Left lobe of liver (tissue), 2 donors: ENCODE results near the gene SRGAP3. TPM values are rescaled to one million over a fixed set of nuclear protein-coding genes. Genes with fewer than 3 reads are reported as not detected.
"Not testable (repeated sequence)": the region's sequence is repeated elsewhere in the genome, so short reads cannot be mapped to it uniquely, and the experiment has no call there.

Source experiments
- ATAC-seq: fragments of 200-7000 bp; cut with Tn5 transposase; one replicate; pipeline ENCODE4 v1.9.1; 2020; ENCODE audit warnings: mild to moderate bottlenecking, moderate library complexity
- DNase-seq: peaks from one replicate; pipeline ENCODE4 v3.0.0-alpha.2; 2020; ENCODE audit warnings: low spot score
- total RNA-seq: library from RNA; stranded (reverse); gene quantifications from one replicate; pipeline ENCODE4 v1.2.1, GENCODE V29; 2021
- donor health status: DM: no; HTN: no; CAD: no; lungs with moderate emphysema.
- donor health status: DM: no; HTN: yes; CAD: no.

The SRGAP3 gene
- 2.8 TPM for total RNA-seq

DNA sequence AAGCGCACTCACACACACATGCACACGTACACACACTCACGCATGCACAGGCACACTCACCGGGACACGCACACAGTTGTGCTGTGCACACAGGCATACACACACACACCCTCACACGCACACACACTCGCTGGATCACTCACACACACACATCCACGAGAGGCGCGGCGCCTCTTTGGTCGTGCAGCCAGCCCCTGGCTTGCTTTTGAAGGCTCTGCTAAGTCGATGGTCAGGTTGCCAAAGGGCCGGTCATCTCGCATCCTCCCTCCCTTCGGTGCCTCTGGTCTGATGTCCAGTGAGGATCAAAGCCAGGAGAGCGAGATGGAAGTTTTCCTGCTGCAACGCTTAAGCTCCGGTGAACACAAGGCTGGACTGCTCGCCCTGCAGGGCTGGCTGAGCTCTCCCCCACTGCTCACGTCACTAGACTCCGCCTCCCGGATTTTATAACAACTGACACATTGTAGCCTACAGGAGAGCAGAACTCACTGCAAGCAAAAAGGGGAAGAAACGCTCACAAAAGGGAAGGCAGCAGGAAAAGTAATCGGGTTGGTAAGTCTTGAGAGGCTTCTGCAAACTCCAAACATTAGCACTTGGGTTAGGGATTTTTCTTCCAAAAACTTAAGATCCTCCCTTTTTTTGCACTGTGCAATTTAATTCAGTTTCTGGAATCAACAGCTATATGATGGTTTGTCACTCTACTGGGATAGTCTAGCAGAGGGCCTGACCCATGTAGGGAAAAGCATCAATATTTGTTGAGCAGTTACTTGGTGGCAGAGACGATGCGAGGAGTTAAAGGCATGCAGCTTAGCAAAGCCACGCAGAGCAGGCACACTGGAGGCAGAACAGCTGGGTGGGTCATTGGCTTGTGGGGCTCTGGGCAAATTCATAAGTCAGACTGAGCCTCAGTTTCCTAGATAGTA is at the start of gene SRGAP3:
Gene SRGAP3 (minus strand): TSS at position 374 of the 920 bp plus-strand sequence. CDS start 695 bp downstream, outside the sequence.
- ATAC-seq (peak; percentile 99), DNase-seq (peak; percentile 84)

DNA sequence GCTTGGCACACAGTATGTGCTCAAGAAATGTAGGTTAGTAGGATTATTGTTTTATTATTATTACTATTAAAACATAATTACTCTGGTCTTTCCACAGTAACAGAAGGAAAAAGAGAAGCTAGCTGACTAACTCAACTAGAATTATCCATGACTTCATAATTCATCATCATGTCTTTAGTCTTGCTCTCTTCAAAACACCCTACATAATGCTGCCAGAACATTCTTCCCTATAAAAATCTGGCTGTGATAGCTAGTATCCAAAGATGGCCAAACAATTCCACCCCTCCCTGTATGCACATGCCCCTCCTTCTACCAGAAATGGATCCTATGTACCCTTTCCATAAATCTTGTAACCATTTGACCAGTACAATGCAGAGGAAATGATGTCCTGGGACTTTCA is 48.8 kb upstream of the SRGAP3 start:
- ATAC-seq (no peak), DNase-seq (no peak)

DNA sequence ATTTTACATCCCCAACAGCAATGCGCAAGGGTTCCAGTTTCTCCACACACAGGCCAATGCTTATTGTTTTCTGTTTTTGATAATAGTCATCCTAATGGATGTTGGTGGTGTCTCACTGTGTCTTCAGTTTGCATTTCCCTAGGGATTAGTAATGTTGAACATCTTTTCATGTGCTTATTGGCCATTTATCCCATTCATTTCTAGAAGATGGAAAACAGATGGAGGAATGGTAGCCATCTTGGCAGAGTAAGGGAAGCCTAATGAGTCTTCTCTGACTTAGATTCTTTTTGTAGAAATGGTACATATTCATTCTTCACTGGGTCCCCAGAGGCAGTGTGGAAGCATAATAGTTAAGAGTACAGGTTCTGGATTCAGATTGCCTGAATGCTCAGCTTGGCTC is 46.8 kb upstream of the SRGAP3 start:
- ATAC-seq: no peak
- DNase-seq: no peak

DNA sequence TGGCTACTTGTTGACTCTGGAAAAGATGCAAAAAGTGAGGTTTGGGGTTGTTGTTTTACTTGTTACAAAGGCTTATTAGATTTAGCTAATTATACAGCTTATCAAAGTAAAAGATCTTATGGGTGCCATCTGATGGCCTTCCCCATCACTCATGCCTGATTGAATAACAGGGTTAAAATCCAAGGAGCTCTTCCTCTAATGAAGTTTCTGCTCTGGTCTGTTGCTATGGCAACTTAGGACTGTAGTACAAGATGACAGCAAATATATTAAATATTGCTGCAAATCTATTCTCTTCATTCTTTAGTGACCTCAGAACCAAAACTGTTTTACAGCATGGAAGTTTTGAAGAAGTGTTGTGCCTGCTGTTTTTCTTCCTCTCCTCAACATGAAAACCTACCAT is 45.6 kb upstream of the SRGAP3 start:
- ATAC-seq (no peak), DNase-seq (no peak)

DNA sequence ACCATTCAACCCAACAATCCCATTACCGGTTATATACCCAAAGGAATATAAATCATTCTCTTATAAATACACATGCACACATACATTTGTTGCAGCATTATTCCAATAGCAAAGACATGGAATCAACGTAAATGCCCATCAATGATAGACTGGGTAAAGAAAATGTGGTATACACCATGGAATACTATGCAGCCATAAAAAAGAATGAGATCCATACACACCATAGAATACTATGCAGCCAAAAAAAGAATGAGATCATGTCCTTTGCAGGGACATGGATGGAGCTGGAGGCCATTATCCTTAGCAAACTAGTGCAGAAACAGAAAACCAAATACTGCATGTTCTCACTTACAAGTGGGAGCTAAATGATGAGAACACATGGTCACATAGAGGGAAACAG is 44.5 kb upstream of the SRGAP3 start:
- DNase-seq, ATAC-seq: not testable (repeated sequence)

DNA sequence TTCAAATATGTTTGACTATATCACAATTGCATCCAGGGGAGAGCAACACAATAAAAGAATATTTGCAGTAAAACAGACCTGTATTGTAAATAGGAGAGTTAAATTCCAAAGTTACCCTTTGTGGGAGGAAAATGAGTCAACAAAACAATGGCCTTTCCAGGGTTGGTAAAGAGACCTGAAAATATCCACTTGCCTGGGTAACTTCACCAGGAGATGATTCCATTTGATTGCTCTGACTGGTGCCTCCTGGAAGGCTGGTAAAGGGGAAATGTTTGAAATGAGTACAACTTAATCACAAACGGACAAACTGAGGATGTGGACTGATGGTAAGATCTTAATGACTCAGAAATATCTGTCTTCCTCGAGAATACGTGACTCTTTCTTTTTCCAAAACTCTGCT is 43.6 kb upstream of the SRGAP3 start:
- no peak for ATAC-seq

DNA sequence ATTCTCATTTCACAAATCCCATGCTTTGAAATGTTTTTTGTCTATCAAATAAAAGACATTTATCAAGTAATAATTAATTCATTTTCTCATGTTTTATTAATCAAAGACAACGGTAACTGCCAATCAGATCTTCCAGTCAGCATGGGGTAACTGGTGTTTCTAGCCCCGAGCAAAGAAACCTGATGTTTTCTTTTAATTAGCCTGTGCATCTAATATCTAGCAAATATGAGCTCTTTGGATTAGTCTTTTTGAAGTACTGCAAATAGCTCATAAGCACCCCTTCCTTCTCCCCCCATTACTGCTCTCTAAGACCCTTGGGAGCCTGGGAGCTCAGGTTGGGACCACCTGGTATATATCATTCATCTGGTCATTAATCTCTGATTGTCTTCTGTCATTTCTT is 43.1 kb upstream of the SRGAP3 start:
- DNase-seq (no peak), ATAC-seq (no peak)

More for the DNA sequence above, 43.6 kb upstream of the SRGAP3 start:
- DNase-seq: no peak

DNA sequence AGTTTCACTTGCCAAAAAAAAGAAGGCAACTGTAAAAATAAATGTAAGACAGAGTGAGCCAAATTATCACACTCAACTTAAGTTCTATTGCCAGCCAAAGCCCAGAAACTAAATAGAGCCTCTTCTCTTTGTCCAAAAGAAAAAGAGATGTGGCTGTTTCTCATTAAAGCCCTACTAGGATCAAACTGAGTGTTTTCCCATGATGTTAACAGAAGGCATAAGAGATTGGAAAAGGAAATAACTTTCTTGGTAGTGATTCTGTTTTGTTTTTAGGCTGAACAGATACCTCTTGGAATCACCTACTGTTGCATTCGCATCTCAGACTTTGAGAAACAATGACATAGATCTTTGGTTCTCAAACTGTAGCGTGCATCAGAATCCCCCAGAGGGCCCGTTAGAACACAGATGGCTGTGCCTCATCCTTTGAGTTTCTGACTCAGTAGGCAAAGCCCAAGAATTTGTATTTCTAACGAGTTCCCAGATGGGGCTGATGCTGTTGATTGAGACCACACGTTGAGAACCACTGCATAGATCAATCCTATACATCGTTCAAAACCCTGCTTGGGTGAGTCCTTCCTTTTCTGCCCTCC is 42.5 kb upstream of the SRGAP3 start:
- DNase-seq: no peak
- ATAC-seq: no peak

DNA sequence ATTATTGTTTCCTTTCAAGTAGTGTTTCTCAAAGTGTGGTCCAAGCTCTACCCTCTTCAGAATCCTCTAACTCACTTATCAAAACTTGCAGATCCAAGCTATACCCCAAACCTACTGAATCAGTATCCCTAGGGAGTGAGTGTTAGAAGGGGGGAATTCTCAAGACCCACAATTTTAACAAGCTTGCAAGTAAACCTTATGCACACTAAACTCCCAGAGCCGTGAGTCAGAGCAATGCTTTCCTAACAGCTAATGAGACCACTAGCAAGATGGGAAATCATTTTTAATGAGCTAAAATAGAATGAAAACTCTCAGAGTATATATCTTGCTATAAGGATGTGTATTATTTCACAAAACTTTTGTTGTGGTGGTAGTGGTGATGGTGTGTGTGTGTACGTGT is 41.1 kb upstream of the SRGAP3 start:
- DNase-seq (no peak), ATAC-seq (no peak)

DNA sequence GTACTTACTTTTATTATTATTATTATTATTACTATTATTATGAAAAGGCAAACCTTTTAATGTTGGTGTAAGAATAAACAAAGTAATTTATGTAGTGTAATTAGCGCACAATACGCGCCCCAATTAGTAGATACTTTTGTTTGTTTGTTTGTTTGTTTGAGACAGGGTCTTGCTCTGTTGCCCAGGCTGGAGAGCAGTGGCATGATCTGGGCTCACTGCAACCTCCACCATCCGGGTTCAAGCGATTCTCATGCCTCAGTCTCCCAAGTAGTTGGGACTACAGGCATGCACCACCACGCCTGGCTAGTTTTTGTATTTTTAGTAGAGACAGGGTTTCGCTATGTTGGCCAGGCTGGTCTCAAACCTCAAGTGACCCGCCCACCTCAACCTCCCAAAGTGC is 32.1 kb upstream of the SRGAP3 start:
- not testable (repeated sequence) for ATAC-seq, DNase-seq

DNA sequence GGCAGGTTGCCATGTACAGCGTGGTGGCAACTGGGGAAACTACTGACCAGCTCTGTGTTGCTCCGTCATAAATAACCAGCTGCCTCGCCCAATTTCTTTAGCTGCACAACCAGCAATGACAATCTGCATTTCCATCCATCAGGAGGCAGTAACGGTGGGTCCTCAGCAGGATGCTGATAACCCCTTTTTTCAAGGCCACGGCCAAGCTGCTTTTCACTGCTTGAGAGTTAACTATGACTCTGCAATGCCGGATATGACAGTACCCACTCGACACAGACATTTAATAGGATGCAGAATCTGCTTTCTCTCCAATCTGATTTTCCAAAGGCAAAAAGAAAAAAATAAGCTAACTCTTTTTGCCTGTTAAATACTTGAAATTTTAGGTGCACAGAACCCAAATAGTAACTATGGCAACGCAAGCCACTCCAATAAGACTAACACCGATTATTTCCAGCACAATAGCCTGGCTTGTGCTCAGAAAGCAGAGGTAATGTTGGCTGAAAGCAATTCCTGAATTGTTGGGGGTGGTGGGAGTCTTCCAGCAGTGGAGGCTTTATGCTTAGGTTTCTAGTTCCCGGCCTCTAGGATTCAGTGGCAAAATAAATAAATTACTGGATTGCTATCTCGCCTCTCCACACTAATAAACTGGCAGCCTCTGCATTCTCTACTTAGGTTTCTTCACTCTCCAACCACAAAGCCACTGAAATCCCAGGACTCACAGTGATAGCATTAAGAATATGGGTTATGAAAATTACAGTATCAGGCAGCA is 31.2 kb upstream of the SRGAP3 start:
- no peak for ATAC-seq
- DNase-seq: no peak

DNA sequence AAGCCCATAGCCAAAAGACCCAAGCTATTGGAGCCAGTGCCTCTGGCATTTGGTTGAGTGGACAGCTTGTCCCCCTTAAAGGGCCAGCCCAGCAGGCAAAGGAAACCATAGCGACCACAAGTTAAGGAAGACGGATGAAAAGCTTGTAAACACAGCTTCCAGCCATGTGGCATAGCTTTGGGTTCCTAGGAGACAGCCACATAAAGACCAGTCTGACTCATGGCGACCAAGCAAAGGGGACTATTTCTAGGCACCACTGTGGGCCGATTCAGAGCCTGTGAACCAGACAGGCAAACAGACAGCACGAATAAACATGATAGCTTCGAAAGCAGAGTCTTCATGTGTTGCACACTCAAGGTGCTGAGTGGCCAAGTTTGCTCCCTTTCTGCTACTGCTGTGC is 30.5 kb upstream of the SRGAP3 start:
- DNase-seq (no peak), ATAC-seq (no peak)

DNA sequence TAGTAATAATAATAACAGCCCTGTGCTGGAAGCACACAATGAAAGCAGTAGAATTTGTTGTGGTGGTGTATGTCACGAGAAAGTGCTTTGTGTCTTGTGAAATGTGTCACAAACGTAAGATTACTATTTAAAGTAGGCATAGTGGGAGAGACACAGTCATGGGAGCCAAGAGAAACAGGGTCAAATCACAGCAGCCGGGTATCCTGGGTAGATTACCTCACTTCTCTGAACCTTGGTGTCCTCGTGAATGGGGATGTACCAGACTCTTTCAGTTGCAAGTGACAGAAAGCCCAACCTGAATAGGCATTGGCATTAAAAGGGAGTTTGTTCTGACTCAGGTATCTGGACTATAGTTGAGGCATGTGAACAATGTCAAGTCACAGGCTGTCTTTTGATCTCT is 29.1 kb upstream of the SRGAP3 start:
- ATAC-seq: no peak
- DNase-seq: no peak

DNA sequence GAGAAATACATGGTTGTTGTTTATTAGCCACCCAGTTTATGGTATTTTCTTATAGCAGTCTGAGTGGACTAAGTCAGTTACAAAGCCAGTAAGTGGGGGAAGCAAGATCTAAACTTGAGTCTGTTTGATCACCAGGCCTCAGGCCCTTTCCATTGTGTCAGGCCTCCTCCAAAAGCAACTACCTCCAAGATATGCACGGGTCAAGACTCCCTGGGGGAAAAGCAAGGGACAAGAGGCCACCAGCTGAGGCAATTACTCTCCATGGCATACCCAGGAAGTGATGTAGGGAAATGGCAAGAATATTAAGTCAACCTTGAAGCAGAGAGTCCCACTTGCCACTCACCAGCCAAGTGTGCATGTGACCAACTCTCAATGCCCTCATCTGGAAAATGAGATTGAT is 28.6 kb upstream of the SRGAP3 start:
- DNase-seq (no peak), ATAC-seq (no peak)

DNA sequence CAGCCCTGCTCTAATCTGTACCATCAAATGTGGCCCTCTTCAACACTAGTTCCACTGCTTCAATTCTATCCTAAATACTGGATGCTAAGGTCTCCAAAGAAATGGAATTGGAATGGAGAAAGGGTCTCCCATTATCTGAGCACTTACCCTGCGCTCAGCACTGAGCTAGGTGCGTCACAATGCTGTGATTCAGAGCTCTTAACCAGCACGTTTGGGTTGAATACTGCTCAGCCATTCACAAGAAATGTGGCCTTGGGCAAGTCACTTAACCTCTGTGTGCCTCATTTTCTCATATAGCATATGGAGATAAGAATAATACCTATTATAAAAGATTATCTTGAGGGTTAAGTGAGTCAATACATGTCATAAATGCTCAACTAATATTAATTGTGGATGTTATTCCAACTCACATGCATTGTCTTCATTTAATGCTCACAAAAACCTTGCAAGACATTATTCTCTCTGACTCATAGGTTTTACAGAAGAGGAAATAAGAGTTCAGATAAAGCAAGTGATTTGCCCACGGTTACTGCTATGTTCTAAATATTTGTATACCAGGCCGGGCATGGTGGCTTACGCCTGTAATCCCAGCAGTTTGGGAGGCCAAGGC is 27.4 kb upstream of the SRGAP3 start:
- DNase-seq (no peak), ATAC-seq (no peak)

DNA sequence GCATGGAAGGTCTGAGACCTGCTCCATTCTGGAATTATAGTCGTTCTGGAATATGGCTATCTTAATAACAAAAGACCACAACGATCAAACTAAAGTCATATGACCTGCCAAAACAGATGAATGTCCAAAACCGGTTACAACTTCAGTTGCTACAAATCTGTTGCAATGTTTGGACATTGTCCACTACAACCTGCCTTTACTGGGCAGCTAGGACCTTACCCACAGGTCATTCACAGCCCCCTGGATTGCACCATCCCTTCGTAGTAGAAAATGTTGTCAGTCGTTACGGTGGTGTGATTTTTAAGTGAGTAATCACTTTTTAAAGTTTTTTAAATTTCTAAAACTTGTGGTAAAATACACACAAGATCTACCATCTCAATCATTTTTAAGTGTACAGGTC is 22.5 kb upstream of the SRGAP3 start:
- no peak for DNase-seq
- peak; percentile 90 for ATAC-seq

DNA sequence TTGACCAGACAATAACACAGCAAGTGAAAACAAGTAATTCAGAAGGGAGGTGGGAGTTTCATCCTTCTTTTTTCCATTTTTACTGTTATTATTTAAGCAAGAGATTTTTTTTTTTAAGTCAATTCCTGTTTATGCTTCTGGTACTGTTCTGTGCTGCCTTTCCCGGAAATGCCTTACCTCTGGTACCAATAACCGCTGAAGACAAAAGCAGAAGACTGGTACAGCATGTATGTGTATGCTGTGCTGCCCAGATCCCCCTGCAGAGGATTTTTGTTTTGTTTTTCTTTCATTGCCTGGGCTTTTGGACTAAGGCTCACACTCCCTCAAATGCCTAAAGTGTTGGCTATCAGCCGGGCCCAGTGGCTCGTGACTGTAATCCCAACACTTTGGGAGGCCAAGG is 21.3 kb upstream of the SRGAP3 start:
- no peak for ATAC-seq
- DNase-seq: no peak

DNA sequence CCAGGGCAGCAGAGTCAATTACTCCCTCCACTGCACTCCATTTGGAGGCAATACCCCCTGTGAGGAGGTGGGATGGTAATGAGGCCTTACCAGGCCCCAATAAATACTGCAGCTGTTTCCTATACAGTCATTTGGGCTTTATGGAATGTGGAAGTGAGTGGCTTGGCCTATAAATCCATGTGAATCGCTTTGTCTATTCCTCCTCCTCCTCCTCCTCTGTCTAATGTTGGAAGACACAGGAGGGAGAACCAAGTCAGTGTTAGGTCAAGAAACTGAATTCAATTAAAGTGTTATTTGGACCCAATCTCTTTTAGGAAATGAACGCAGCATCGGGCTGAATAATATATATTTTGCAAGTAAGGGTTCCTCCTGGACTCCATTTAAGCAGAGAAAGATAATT is 17.3 kb upstream of the SRGAP3 start:
- ATAC-seq: no peak

DNA sequence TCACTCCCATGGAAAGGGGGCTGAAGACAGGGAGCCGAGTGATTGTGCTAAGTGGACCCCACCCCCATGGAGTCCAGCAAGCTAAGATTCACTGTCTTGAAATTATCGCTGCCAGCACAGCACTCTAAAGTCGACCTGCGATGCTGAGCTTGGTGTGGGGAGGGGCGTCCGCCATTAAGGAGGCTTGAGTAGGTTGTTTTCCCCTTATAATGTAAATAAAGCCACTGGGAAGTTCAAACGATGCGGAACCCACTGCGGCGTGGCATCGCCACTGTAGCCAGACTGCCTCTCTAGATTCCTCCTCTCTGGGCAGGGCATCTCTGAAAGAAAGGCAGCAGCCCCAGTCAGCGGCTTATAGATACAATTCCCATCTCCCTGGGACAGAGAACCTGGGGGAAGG is 10.9 kb upstream of the SRGAP3 start:
- DNase-seq (no peak), ATAC-seq (no peak)

More for the DNA sequence above, 17.3 kb upstream of the SRGAP3 start:
- no peak for DNase-seq

DNA sequence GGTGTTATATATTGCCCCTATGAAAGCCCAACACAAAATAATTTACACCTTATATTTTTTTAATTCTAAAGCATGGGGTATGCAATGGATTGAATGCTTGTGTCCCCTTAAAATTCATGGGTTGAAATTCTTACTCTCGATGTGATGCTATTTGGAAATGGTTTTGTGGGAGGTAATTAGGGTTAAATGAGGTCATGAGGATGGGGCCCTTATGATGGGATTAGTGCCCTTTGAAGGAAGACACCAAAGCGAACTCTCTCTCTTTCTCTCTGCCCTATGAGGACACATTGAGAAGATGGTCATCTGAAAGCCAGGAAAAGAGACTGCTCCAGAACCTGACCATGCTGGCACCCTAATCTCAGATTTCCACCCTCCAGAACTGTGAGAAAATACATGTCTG is 7.6 kb upstream of the SRGAP3 start:
- ATAC-seq (no peak), DNase-seq (no peak)

DNA sequence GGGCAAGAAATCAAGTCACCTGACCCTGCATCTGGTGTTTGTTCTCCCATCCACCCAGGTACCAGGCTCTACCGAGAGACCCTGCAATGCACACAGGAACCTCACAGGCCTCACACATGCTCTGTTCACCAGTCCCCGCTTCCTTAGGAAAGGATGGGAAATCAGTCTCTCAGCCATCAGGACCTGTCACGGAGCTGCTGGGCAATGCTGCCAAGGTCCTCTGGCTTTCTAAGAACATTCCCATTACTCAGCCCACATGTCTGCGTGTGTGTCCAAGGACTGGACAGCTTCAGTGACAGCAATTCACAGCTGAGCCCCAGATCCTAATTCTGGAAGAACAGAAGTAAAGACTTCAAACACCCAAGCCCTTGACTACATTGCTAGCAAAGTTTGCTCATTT is 6.5 kb upstream of the SRGAP3 start:
- ATAC-seq: no peak
- no peak for DNase-seq
